SU-DHL-6 (cell line): ENCODE measurements around the gene PIK3CD.
"Not testable (repeated sequence)": the region's sequence is repeated elsewhere in the genome, so short reads cannot be mapped to it uniquely, and the experiment has no call there.

Source experiments
- H2AFZ ChIP-seq: fragments of 200-600 bp; sonication (generic); 2 replicates; pipeline ENCODE4 v1.6.1; 2014; ENCODE audit warnings: low read depth, mild to moderate bottlenecking, moderate library complexity, mixed read lengths, antibody characterized with exemption, low read length; ENCODE audit not compliant: severe bottlenecking
- H3F3A ChIP-seq: fragments of 200-600 bp; shearing (Covaris generic); 2 replicates; pipeline ENCODE4 v1.6.0; 2016; ENCODE audit warnings: antibody characterized with exemption, mild to moderate bottlenecking; ENCODE audit not compliant: insufficient read depth
- H3K27ac ChIP-seq: fragments of 200-600 bp; sonication (generic); 2 replicates; pipeline ENCODE4 v1.5.1; 2016; ENCODE audit warnings: low read depth, mild to moderate bottlenecking, low read length, moderate library complexity, mixed read lengths
- H3K27me3 ChIP-seq: fragments of 200-600 bp; sonication (generic), shearing (Covaris generic); 2 replicates; pipeline ENCODE4 v1.6.0; 2014; ENCODE audit warnings: mild to moderate bottlenecking, low read length
- H3K36me3 ChIP-seq: fragments of 200-600 bp; sonication (generic); 2 replicates; pipeline ENCODE4 v1.6.1; 2014; ENCODE audit warnings: mild to moderate bottlenecking, low read length, mixed read lengths
- H3K4me2 ChIP-seq: fragments of 300-600, 200-600 bp; shearing (Covaris generic), sonication (generic); 2 replicates; pipeline ENCODE4 v1.6.0; 2014; ENCODE audit warnings: low read length, low read depth, mild to moderate bottlenecking; ENCODE audit not compliant: poor library complexity, severe bottlenecking
- H3K4me3 ChIP-seq: fragments of 200-600 bp; sonication (generic); 2 replicates; pipeline ENCODE4 v1.5.1; 2014; ENCODE audit warnings: antibody characterized with exemption, low read length, mild to moderate bottlenecking, mixed read lengths; ENCODE audit not compliant: insufficient read depth, poor library complexity, severe bottlenecking
- H3K79me2 ChIP-seq: fragments of 200-600 bp; sonication (generic); 2 replicates; pipeline ENCODE4 v1.6.1; 2014; ENCODE audit warnings: mild to moderate bottlenecking, low read length, moderate library complexity; ENCODE audit not compliant: insufficient read depth
- H3K9ac ChIP-seq: fragments of 200-600 bp; sonication (generic); 2 replicates; pipeline ENCODE4 v1.7.0; 2014; ENCODE audit warnings: mild to moderate bottlenecking, low read length
- H3K9me2 ChIP-seq: fragments of 200-600 bp; sonication (generic); replicated peaks from 2 replicates; pipeline ENCODE4 v1.6.1; 2014; ENCODE audit warnings: low read length; ENCODE audit not compliant: insufficient read depth
- H3K9me3 ChIP-seq: fragments of 200-600 bp; sonication (generic); 2 replicates; pipeline ENCODE4 v1.6.1; 2014; ENCODE audit warnings: low read length, mixed read lengths; ENCODE audit not compliant: insufficient read depth
- H4K20me1 ChIP-seq: fragments of 200-600 bp; sonication (generic); 2 replicates; pipeline ENCODE4 v1.6.1; 2014; ENCODE audit warnings: low read depth, mild to moderate bottlenecking, antibody characterized with exemption, low read length, moderate library complexity, mixed read lengths
- EZH2phosphoT487 ChIP-seq: fragments of 200-600 bp; sonication (generic), shearing (Covaris generic); conservative IDR thresholded peaks from 2 replicates; pipeline ENCODE4 v1.6.1; 2018; ENCODE audit warnings: mild to moderate bottlenecking, antibody characterized with exemption, low read length, moderate library complexity, mixed read lengths
- TF ChIP-seq, protein P1 (sequence below): fragments of 200-600 bp; sonication (generic); IDR thresholded peaks from one replicate; pipeline ENCODE4 v1.5.1; 2017; ENCODE audit warnings: antibody characterized with exemption, mild to moderate bottlenecking, low read length, moderate library complexity; ENCODE audit not compliant: insufficient read depth, poor library complexity, severe bottlenecking

PIK3CD gene

DNA sequence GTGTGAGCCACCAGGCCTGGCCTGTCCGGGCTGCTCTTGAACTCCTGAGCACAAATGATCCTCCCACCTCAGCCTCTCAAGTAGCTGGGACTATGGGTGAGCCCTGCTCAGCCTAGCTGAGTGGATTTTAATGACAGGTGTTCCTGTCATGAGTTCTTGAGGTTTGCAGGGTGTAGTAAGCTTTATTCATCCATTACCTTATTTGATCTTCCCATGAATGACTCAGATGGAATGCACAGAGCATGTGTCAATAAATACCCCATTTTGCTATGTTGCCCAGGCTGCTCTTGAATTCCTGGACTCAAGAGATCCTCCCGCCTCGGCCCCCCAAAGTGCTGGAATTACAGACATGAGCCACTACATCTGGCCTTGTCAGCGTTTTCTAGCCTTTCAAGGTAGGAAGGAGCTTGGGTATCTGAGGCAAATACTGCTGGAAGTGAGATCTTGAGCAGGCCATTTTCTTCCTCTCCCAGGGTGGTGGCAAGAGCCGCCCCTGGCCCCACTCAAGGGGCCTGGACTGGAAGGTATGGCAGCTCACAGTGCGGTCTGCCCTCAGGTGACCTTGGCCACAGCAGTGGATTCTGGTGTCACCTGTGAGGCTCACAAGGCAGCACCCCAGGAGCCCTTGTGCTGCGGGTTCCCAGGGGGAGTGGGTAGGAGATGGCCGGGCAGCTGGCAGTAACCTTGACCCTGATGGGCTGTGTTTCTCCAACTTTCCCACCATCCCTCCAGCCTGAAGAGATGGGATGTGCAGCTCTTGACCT lies 20.0 kb downstream of the PIK3CD start:
- Histone ChIP-seq H3K79me2 (peaks cover 19% of the 10 kb centered on the region), H3K9me3 (no peaks in the 10 kb centered on the region), H3F3A (no peaks in the 10 kb centered on the region), H3K9me2 (no peaks in the 10 kb centered on the region), H3K9ac (no peak overlapping the region), H3K36me3 (no peaks in the 10 kb centered on the region), H3K27ac (no peak overlapping the region), H3K4me3 (no peak overlapping the region), H3K4me2 (no peak overlapping the region), H2AFZ (no peak overlapping the region), H4K20me1 (no peaks in the 10 kb centered on the region), H3K27me3 (no peaks in the 10 kb centered on the region)
- TF ChIP-seq, protein P1, sequence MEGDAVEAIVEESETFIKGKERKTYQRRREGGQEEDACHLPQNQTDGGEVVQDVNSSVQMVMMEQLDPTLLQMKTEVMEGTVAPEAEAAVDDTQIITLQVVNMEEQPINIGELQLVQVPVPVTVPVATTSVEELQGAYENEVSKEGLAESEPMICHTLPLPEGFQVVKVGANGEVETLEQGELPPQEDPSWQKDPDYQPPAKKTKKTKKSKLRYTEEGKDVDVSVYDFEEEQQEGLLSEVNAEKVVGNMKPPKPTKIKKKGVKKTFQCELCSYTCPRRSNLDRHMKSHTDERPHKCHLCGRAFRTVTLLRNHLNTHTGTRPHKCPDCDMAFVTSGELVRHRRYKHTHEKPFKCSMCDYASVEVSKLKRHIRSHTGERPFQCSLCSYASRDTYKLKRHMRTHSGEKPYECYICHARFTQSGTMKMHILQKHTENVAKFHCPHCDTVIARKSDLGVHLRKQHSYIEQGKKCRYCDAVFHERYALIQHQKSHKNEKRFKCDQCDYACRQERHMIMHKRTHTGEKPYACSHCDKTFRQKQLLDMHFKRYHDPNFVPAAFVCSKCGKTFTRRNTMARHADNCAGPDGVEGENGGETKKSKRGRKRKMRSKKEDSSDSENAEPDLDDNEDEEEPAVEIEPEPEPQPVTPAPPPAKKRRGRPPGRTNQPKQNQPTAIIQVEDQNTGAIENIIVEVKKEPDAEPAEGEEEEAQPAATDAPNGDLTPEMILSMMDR = no peak
- no peak for TF ChIP-seq EZH2phosphoT487

DNA sequence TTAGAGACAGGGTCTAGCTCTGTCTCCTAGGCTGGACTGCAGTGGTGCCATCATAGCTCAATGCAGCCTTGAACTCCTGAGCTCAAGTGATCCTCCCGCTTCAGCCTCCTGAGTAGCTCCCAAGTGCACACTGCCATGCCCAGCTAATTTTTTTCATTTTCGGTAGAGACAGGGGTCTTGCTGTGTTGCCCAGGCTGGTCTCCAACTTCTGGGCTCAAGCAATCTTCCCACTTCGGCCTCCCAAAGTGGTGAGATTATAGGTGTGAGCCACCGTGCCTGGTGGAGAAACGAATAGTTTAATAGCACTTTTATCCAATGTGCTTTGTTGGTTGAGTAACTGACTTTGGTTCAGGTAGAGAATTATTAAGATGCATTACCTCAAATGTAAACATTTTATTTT lies 20.9 kb downstream of the PIK3CD start:
- H3K9ac ChIP-seq = no peak overlapping the region
- TF ChIP-seq EZH2phosphoT487 = no peak
- TF ChIP-seq, protein P1 = no peak
- no peaks in the 10 kb centered on the region for H3K27me3 ChIP-seq
- no peak overlapping the region for H3K27ac ChIP-seq
- H3K9me2 ChIP-seq = no peaks in the 10 kb centered on the region
- no peak overlapping the region for H2AFZ ChIP-seq
- no peak overlapping the region for H3K4me3 ChIP-seq
- H3F3A ChIP-seq = no peaks in the 10 kb centered on the region
- no peaks in the 10 kb centered on the region for H3K9me3 ChIP-seq
- no peaks in the 10 kb centered on the region for H4K20me1 ChIP-seq
- no peaks in the 10 kb centered on the region for H3K36me3 ChIP-seq
- peaks cover 19% of the 10 kb centered on the region for H3K79me2 ChIP-seq
- no peak overlapping the region for H3K4me2 ChIP-seq

DNA sequence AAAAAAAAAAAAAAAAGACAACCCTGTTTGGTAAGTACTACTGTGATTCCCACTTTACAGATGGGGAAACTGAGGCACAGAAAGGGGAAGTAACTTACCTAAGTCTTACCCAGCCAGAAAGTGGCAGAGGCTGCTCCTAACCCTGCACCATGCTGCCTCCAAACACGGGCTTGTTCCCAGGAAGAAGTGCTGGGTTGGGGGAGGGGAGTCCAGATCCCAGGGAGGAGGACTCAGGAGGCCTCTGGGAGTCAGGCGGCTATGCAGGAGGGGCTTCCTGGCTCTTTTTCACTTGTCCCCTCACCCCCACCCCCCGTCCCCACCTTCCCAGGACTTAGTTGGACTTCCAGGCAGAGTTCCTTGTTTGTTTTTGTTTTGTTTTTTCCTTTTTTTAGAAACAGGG lies 23.9 kb downstream of the PIK3CD start:
- Histone ChIP-seq H3K4me3 (no peak overlapping the region), H3K9me3 (no peaks in the 10 kb centered on the region), H3K27me3 (no peaks in the 10 kb centered on the region), H3K27ac (no peak overlapping the region), H3K9ac (no peak overlapping the region), H3K4me2 (no peak overlapping the region), H3K9me2 (no peaks in the 10 kb centered on the region), H3K36me3 (no peaks in the 10 kb centered on the region), H2AFZ (no peak overlapping the region), H3K79me2 (peaks cover 19% of the 10 kb centered on the region), H4K20me1 (no peaks in the 10 kb centered on the region), H3F3A (no peaks in the 10 kb centered on the region)
- TF ChIP-seq, protein P1 = no peak
- no peak for TF ChIP-seq EZH2phosphoT487

DNA sequence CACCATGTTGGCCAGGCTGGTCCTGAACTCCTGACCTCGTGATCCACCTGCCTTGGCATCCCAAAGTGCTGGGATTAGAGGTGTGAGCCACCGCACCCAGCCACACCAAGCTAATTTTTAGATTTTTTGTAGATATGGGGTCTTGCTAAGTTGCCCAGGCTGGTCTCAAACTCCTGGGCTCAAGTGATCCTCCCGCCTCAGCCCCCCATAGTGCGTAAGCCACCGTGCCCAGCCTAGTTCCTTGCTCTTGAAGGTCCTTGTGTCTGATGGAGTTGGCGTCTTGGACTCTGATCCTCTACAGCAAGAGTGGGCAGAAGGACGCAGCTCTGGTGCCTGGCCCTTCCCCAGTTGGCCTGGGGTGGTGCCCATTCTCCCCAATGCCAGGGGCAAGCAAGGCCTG lies 24.6 kb downstream of the PIK3CD start:
- not testable (repeated sequence) for H3K27ac ChIP-seq, H3K9me2 ChIP-seq, H3K27me3 ChIP-seq, H3K4me2 ChIP-seq, H3F3A ChIP-seq, H3K9me3 ChIP-seq, H3K36me3 ChIP-seq, H3K9ac ChIP-seq, H2AFZ ChIP-seq, H3K4me3 ChIP-seq, H4K20me1 ChIP-seq
- H3K79me2 ChIP-seq = peaks cover 23% of the 10 kb centered on the region
